Activated naive CD8-positive, alpha-beta T cell treated with anti-CD3 and anti-CD28 coated beads, Interleukin-2, amount 50 U/mL, for 24 hours (primary cell): Measurements from ENCODE around the gene ITFG2.
A peak's percentile ranks its signal among the peaks of the same experiment; 100 is the strongest.

Source experiments
- ATAC-seq: fragments of 150-1000 bp; cut with Tn5 transposase; one replicate; pipeline ENCODE4 v1.10.0; 2021
- DNase-seq: peaks from one replicate; pipeline ENCODE4 v3.0.0; 2021
- H3K27ac Mint-ChIP-seq: one replicate; pipeline ENCODE4 v1.8.0; 2021; ENCODE audit warnings: mild to moderate bottlenecking, mixed read lengths
- H3K27me3 Mint-ChIP-seq: one replicate; pipeline ENCODE4 v1.8.0; 2021; ENCODE audit warnings: mixed read lengths
- H3K36me3 Mint-ChIP-seq: one replicate; pipeline ENCODE4 v1.8.0; 2021; ENCODE audit warnings: low read depth, mixed read lengths
- H3K4me1 Mint-ChIP-seq: one replicate; pipeline ENCODE4 v1.8.0; 2021; ENCODE audit warnings: mixed read lengths
- H3K4me3 Mint-ChIP-seq: one replicate; pipeline ENCODE4 v1.8.0; 2021; ENCODE audit warnings: mild to moderate bottlenecking, moderate library complexity, mixed read lengths
- H3K9me3 Mint-ChIP-seq: one replicate; pipeline ENCODE4 v1.8.0; 2021; ENCODE audit warnings: mixed read lengths

The ITFG2 gene

DNA sequence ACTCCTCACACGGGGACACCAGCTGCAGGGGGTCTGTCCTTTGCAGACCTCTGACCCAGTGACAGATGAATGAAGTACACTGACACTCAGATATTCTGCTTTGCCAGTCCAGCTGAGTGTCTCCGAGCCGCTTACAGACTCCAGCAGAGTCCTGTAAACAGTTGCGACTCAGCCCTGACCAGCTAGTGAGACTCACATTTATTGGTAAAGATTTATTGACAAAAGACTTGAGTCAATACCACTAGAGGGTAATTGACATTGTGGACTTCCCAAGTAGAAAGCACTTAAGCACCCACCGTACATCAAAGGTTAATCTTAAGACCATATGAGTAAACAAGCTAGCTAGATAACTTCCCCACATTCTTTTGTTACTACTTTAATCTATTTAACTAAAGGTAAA, 27.5 kb upstream of the ITFG2 start:
- Mint-ChIP-seq H3K4me3 (no peak overlapping the region), H3K27ac (no peak overlapping the region), H3K36me3 (no peaks in the 10 kb centered on the region), H3K9me3 (no peaks in the 10 kb centered on the region), H3K4me1 (peaks cover 7% of the 10 kb centered on the region), H3K27me3 (peaks cover 7% of the 10 kb centered on the region)
- DNase-seq (no peak), ATAC-seq (no peak)

DNA sequence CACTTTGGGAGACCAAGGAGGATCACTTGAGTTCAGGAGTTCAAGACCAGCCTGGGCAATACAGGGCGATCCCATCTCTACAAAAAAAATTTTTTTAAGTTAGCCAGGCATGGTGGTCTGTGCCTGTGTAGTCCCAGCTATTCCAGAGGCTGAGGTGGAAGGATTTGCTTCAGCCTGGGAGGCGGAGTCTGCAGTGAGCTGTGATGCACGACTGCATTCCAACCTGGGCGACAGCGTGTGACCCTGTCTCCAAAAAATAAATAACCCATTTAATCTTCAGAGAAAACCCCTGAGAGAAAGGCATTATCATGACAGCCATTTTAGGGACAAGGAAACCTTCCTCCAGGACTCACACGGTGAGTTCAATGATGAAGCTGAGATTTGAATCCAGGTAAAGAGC, 21.4 kb upstream of the ITFG2 start:
- Mint-ChIP-seq H3K9me3 (no peaks in the 10 kb centered on the region), H3K4me1 (peaks cover 4% of the 10 kb centered on the region), H3K36me3 (peaks cover 2% of the 10 kb centered on the region), H3K27me3 (no peaks in the 10 kb centered on the region), H3K4me3 (no peak overlapping the region), H3K27ac (no peak overlapping the region)
- DNase-seq (no peak), ATAC-seq (no peak)

DNA sequence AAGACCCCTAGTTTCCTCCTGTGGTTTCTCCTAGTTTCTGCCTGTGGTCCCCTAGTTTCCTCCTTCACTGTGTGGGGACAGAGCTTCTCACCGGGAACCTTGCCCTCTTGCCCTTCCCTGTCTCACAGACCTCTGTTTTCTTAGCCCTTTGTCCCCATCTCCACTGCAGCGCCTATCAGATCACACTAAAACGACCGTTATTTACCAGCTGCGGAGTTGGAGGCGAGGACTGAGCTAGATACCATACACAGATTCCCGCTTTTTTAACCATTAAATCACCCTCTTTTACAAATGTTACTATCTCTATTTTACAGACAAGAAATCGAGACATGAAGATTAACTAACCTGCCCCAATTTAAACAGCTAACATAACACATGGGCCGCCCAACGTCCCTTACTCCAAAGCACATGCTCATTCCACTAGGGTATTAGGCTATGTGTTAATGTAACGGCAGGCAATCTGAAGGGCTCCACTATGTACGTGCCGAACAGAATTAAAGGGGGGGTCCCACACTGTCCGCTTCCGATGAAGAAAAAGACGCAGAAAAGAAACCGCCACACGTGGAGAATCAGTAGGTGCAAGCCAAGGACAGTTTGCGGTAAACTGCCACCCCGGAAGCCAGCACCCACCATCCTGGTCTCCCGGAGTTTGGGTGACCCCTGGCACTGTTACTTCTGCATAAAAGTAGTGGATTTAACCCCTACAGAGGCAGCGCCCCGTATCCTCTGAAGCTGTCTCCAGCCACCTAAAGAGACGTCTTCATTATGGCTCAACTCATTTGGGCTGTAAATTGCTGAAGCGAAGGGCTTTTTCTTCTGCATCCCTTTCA, 19.6 kb upstream of the ITFG2 start:
- Mint-ChIP-seq H3K27ac (no peak overlapping the region), H3K4me3 (no peak overlapping the region)

DNA sequence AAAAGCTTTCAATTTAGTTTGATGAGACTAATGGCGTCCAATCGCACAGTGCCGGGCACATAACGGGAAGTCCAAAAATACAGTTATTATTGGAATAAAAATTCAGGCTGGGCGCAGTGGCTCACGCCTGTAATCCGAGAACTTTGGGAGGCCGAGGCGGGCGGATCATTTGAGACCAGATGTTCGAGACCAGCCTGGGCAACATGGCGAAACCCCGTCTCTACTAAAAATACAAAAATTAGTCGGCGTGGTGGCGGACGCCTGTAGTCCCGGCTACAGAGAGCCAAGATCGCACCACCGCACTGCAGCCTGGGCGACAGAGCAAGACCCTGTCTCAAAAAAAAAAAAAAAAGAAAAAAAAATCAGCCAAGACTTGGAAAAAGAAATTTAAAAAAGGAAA, 18.9 kb upstream of the ITFG2 start:
- Mint-ChIP-seq H3K27me3 (no peaks in the 10 kb centered on the region), H3K4me1 (peaks cover 21% of the 10 kb centered on the region), H3K27ac (no peak overlapping the region), H3K9me3 (no peaks in the 10 kb centered on the region), H3K36me3 (peaks cover 26% of the 10 kb centered on the region), H3K4me3 (peak overlapping the region; percentile 75)
- no peak for DNase-seq
- ATAC-seq, result no peak

More for the DNA sequence above, 19.6 kb upstream of the ITFG2 start:
- peaks cover 17% of the 10 kb centered on the region for H3K4me1 Mint-ChIP-seq
- peaks cover 20% of the 10 kb centered on the region for H3K36me3 Mint-ChIP-seq
- ATAC-seq, result no peak
- no peaks in the 10 kb centered on the region for H3K9me3 Mint-ChIP-seq
- H3K27me3 Mint-ChIP-seq, result no peaks in the 10 kb centered on the region
- no peak for DNase-seq

DNA sequence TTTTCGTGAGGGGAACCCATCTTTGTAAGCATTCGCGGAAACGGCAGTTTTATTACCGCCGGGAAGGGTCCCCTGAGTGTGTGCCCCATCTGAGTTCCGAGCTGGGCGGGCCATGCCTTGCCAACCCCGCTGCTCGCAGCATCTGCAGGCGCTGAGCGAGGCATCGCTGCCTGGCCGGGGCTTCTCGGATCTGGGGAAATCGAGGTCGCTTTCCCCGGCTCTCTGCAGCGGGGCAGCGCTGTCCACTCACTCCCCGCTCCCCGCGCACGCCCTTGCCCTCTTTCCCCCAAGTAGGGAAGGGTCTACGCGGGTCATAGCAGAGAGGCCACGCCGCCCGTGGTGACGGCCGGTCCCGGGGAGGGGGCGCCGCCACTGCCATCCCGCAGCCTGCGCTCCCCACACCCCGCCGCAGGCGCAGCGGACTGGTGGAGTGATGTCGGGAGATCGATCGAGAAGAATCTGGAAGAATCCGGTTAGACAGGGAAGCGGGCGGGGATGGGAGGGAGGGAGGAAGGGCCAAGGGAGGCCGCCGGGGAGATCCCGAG, 18.2 kb upstream of the ITFG2 start:
- Mint-ChIP-seq H3K4me3 (peak overlapping the region; percentile 75), H3K9me3 (no peaks in the 10 kb centered on the region), H3K27ac (no peak overlapping the region), H3K27me3 (no peaks in the 10 kb centered on the region), H3K4me1 (peaks cover 22% of the 10 kb centered on the region), H3K36me3 (peaks cover 33% of the 10 kb centered on the region)
- DNase-seq (no peak), ATAC-seq (peak; percentile 11)

DNA sequence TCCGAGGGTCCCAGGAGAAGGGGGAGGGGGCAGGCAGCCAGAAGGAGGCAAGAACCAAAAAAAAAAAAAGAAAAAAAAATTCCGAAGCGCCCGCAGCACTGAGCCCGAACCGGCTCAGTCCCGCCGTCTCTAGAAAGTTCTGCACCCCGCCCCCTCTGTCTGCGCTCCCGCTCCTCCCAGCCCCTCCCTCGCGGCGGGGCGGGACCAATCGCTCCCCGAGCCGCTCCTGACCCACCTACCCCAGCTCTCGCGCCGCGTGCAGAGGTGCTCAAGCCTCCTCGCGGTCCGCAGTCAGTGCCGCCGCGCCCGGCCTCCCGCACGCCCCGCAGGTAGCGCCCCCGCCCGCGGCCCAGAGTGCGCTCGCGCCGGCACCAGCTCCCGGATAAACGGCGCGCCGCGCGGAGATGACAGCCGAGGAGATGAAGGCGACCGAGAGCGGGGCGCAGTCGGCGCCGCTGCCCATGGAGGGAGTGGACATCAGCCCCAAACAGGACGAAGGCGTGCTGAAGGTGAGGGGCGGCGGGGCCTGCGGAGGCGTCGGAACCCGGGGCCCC, 17.7 kb upstream of the ITFG2 start, which contains the start of gene FKBP4:
FKBP4 (plus strand) TSS at position 235 of the 554 bp plus-strand sequence; CDS start at position 405, 170 bp downstream.
- Mint-ChIP-seq H3K4me3 (peak within 1 kb of the TSS; percentile 91), H3K9me3 (no peaks in the 10 kb centered on the region), H3K4me1 (peaks cover 22% of the 10 kb centered on the region), H3K27me3 (no peaks in the 10 kb centered on the region), H3K27ac (peak within 1 kb of the TSS; percentile 68), H3K36me3 (peaks cover 36% of the 10 kb centered on the region)
- peak; percentile 90 for DNase-seq
- ATAC-seq, result peak; percentile 86

DNA sequence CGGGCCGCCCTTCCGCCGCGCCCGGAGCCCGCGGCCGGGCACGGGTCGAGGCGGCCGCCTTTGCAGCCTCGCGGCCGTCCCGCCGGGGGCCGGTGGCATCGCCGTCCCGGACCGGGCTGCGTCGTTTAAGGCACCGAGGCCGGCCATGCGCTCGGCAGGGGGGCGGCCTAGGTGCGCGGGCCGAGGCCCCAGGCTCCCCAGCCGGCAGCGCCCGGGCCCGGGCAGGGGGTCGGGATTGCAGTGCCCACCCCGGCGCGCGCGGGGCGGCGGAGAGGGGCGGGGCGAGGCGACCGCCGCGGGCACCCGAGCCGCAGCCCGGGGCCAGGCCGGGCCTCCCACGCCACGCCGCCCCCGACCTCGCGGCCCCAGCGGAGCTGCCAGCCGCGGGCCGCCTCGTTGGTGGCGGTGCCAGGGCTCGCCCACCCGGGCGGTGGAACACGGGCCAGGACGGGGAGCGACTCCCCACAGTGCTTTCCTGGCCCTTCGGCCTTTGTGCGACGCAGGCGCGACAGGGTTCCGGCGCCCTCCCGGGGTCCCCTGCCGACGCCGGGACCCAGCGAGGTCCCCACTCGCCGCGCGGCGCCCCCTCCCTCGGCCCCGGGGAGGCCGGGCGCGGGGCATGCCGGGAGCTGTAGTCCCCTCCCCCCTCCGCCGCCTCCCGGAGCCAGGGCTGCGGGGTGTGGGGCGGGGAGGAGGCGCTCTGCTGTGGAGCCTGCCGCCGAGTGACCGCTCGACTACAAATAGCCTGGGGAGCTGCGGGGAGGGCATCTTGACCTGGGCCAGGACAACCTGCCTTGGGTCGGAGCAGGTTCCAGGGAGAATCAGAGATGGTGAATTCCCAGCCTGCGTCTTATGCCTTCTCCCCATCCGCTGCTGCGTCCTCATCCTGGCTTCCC, 16.9 kb upstream of the ITFG2 start:
- peaks cover 22% of the 10 kb centered on the region for H3K4me1 Mint-ChIP-seq
- peak; percentile 65 for ATAC-seq
- no peaks in the 10 kb centered on the region for H3K27me3 Mint-ChIP-seq
- no peaks in the 10 kb centered on the region for H3K9me3 Mint-ChIP-seq
- peak; percentile 78 for DNase-seq
- H3K36me3 Mint-ChIP-seq, result peaks cover 43% of the 10 kb centered on the region
- H3K27ac Mint-ChIP-seq, result peak overlapping the region; percentile 91
- peak overlapping the region; percentile 91 for H3K4me3 Mint-ChIP-seq

DNA sequence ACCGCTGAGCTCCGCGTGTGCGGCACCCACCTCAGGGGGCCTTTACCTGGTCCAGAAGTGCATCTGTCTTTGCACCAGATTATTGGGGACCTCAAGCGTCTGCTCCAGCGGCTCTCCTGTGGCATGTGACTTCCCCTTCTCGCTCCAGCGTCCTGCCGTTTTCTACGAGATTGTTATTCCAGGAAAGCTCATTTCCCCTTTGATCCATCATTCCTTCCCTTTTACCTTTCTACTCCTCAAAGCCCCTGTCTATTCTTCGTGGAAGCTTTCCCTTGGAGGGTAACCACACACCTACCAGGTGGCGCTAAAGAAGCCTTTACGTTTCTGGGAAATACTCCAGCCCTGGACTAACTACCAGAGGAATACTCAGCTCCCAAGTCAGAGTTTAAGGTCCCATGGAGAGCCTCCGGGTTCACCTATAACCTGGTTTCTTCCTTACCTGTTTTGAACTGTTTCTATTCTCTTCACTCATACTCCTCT, 16.2 kb upstream of the ITFG2 start:
- H3K27me3 Mint-ChIP-seq, result no peaks in the 10 kb centered on the region
- ATAC-seq (no peak), DNase-seq (no peak)
- H3K4me1 Mint-ChIP-seq, result peaks cover 22% of the 10 kb centered on the region
- no peaks in the 10 kb centered on the region for H3K9me3 Mint-ChIP-seq
- peaks cover 50% of the 10 kb centered on the region for H3K36me3 Mint-ChIP-seq
- peak overlapping the region; percentile 91 for H3K27ac Mint-ChIP-seq
- H3K4me3 Mint-ChIP-seq, result peak overlapping the region; percentile 91

DNA sequence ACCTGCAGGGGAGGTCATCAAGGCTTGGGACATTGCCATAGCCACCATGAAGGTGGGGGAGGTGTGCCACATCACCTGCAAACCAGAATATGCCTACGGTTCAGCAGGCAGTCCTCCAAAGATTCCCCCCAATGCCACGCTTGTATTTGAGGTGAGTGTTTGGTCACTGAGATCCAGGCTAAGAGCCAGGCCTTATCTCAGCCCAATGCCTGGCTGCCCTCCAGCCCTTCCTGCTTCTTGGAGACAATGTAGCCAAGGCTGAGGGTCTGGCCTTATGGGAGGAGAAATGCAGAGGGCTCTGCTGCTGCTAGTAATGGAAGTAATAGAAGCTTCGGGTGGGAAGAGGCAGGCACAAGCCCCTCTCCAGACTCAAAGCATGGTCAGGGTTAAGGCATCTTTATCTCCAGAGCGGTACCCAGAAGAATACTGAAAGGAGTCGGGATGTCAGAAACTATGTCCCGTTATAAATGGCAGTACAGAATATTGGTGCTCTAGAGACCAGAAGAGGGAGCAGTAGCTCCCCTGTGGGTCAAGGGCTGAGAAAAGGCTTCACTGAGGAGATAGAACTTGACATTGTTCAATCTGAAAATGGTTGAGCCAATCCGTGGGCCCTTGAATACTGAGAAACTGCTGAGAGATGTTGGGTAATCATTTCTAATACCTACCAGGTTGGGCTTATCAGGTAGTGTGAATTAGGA, 14.6 kb upstream of the ITFG2 start:
- DNase-seq, result no peak
- Mint-ChIP-seq H3K36me3 (peaks cover 65% of the 10 kb centered on the region), H3K27me3 (no peaks in the 10 kb centered on the region), H3K9me3 (no peaks in the 10 kb centered on the region), H3K27ac (peak overlapping the region; percentile 46), H3K4me3 (peak overlapping the region; percentile 91), H3K4me1 (peaks cover 22% of the 10 kb centered on the region)
- ATAC-seq, result no peak

DNA sequence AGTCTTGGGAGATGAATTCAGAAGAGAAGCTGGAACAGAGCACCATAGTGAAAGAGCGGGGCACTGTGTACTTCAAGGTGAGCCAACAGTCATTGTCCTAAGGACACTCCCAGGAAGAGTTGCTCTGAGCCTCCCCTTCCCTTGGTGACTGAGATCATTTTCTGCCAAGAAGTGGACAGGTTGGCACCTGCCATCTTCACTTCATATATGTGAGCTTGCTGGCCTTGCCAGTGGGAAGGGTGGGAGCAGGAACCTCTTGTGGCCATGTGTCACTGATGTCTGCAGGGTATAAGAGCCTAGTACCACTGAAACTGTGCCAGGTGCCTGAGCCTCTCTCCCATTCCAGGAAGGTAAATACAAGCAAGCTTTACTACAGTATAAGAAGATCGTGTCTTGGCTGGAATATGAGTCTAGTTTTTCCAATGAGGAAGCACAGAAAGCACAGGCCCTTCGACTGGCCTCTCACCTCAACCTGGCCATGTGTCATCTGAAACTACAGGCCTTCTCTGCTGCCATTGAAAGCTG, 12.4 kb upstream of the ITFG2 start:
- peaks cover 30% of the 10 kb centered on the region for H3K4me1 Mint-ChIP-seq
- no peaks in the 10 kb centered on the region for H3K27me3 Mint-ChIP-seq
- no peaks in the 10 kb centered on the region for H3K9me3 Mint-ChIP-seq
- H3K27ac Mint-ChIP-seq, result no peak overlapping the region
- no peak for DNase-seq
- no peak overlapping the region for H3K4me3 Mint-ChIP-seq
- no peak for ATAC-seq
- peaks cover 84% of the 10 kb centered on the region for H3K36me3 Mint-ChIP-seq

DNA sequence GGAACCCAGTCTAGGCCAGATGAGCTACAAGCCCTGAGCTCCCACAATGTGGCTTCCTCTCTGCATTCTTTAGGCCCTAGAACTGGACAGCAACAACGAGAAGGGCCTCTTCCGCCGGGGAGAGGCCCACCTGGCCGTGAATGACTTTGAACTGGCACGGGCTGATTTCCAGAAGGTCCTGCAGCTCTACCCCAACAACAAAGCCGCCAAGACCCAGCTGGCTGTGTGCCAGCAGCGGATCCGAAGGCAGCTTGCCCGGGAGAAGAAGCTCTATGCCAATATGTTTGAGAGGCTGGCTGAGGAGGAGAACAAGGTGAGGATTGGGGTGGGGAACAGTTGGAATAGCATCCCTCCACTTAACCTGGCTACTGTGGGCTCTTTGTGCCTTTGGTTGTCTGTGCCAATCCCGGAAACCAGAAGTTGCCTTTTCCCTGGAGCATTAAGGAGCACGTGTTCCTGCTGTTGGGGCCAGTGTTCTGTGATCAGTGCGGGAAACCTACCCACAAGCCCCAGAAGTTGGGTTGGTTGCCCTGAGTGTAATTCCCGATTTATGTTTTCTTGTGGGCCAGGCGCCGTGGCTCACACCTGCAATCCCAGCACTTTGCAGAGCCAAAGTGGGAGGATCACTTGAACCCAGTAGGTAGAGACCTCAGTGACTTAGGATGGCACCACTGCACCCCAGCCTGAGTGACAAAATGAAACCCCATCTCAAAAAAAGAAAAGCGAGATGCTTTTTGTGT, 11.3 kb upstream of the ITFG2 start:
- DNase-seq (no peak), ATAC-seq (no peak)
- Mint-ChIP-seq H3K27ac (no peak overlapping the region), H3K4me3 (no peak overlapping the region), H3K9me3 (no peaks in the 10 kb centered on the region), H3K4me1 (peaks cover 34% of the 10 kb centered on the region), H3K36me3 (peaks cover 88% of the 10 kb centered on the region), H3K27me3 (no peaks in the 10 kb centered on the region)

DNA sequence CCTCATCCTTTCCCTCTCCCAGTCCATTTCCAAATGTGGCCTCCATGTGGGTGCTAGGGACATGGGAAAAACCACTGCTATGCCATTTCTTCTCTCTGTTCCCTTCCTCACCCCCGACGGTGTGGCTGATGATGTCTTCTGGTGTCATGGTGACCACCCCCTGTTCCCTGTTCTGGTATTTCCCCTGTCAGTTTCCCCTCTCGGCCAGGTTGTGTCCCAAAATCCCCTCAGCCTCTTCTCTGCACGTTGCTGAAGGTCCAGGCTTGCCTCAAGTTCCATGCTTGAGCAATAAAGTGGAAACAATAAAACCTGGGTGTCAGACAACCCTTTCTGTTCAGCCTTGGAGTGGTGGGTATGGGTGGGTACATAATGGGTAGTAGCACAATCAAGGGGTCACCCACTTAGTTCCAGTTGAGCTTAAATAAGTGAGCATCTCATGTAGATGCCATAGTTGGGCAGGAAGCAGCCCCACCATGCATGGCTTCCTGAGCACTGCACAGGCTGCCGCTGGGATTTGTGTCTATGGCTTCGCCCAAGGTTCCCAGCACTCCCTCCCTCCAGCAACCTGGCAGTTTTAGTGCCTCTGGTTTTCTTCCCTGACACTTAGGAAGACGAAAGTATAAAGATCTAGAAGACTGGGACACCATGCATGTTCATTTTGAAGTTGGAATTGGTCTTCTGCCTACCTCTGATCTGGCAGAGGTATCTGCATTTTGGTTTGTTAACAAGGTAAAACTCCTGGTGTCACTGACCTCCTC, 8.7 kb upstream of the ITFG2 start:
- H3K36me3 Mint-ChIP-seq, result peaks cover 69% of the 10 kb centered on the region
- no peaks in the 10 kb centered on the region for H3K27me3 Mint-ChIP-seq
- DNase-seq (no peak), ATAC-seq (no peak)
- peak overlapping the region; percentile 59 for H3K27ac Mint-ChIP-seq
- H3K4me3 Mint-ChIP-seq, result no peak overlapping the region
- H3K4me1 Mint-ChIP-seq, result peaks cover 16% of the 10 kb centered on the region
- no peaks in the 10 kb centered on the region for H3K9me3 Mint-ChIP-seq
